MM.1S (cell line): ENCODE measurements around the gene HOXB7.

Source experiments
- DNase-seq: peaks from one replicate; pipeline ENCODE4 v3.0.0-alpha.2; 2015
- H2AFZ ChIP-seq: fragments of 300-600 bp; sonication (generic); 2 replicates; pipeline ENCODE4 v1.6.0; 2016; ENCODE audit warnings: antibody characterized with exemption, low read length
- H3F3A ChIP-seq: fragments of 300-600 bp; sonication (generic); 2 replicates; pipeline ENCODE4 v1.6.1; 2016; ENCODE audit warnings: mild to moderate bottlenecking, antibody characterized with exemption, low read length, moderate library complexity, mixed read lengths; ENCODE audit not compliant: insufficient read depth
- H3K27ac ChIP-seq: fragments of 300-600 bp; sonication (generic); 2 replicates; pipeline ENCODE4 v1.5.1; 2016; ENCODE audit warnings: mild to moderate bottlenecking, low read length
- H3K27me3 ChIP-seq: fragments of 300-600 bp; sonication (generic); replicated peaks from 2 replicates; pipeline ENCODE4 v1.6.0; 2016; ENCODE audit warnings: low read length; ENCODE audit not compliant: insufficient read depth
- H3K36me3 ChIP-seq: fragments of 300-600 bp; sonication (generic); replicated peaks from 2 replicates; pipeline ENCODE4 v1.6.1; 2016; ENCODE audit warnings: mild to moderate bottlenecking, low read length, mixed read lengths; ENCODE audit not compliant: insufficient read depth
- H3K4me1 ChIP-seq: fragments of 300-600 bp; sonication (generic); 2 replicates; pipeline ENCODE4 v1.6.1; 2016; ENCODE audit warnings: low read length, mixed read lengths
- H3K4me2 ChIP-seq: fragments of 300-600 bp; sonication (generic); 2 replicates; pipeline ENCODE4 v1.6.0; 2016; ENCODE audit warnings: low read depth, low read length
- H3K4me3 ChIP-seq: fragments of 300-600 bp; sonication (generic); 2 replicates; pipeline ENCODE4 v1.5.1; 2016; ENCODE audit warnings: low read length, mixed read lengths
- H3K79me2 ChIP-seq: fragments of 300-600 bp; sonication (generic); 2 replicates; pipeline ENCODE4 v1.6.1; 2016; ENCODE audit warnings: mixed run types, low read length, mixed read lengths
- H3K9ac ChIP-seq: fragments of 300-600 bp; sonication (generic); 2 replicates; pipeline ENCODE4 v1.6.1; 2016; ENCODE audit warnings: low read length, mixed read lengths
- H3K9me2 ChIP-seq: fragments of 300-600 bp; sonication (generic); replicated peaks from 2 replicates; pipeline ENCODE4 v1.6.1; 2016; ENCODE audit warnings: mild to moderate bottlenecking, low read length, mixed read lengths; ENCODE audit not compliant: insufficient read depth
- H3K9me3 ChIP-seq: fragments of 300-600 bp; sonication (generic); replicated peaks from 2 replicates; pipeline ENCODE4 v1.6.1; 2016; ENCODE audit warnings: mild to moderate bottlenecking, low read length, mixed read lengths; ENCODE audit not compliant: insufficient read depth
- H4K20me1 ChIP-seq: fragments of 300-600 bp; sonication (generic); 2 replicates; pipeline ENCODE4 v1.6.1; 2016; ENCODE audit warnings: mild to moderate bottlenecking, low read length, moderate library complexity, mixed read lengths; ENCODE audit not compliant: insufficient read depth
- EZH2 ChIP-seq: fragments of 300-600 bp; sonication (generic); optimal IDR thresholded peaks from 2 replicates; pipeline ENCODE3; 2017; ENCODE audit warnings: low read depth, mild to moderate bottlenecking, antibody characterized with exemption, low read length, mixed read lengths
- EZH2phosphoT487 ChIP-seq: fragments of 300-600 bp; sonication (generic); IDR thresholded peaks from 2 replicates; pipeline ENCODE4 v1.6.1; 2018; ENCODE audit warnings: antibody characterized with exemption, low read length
- TF ChIP-seq, protein P1 (sequence below): fragments of 300-600 bp; sonication (generic); IDR thresholded peaks from 2 replicates; pipeline ENCODE4 v1.5.1; 2016; ENCODE audit warnings: antibody characterized with exemption, low read length, mixed read lengths

HOXB7 gene

DNA sequence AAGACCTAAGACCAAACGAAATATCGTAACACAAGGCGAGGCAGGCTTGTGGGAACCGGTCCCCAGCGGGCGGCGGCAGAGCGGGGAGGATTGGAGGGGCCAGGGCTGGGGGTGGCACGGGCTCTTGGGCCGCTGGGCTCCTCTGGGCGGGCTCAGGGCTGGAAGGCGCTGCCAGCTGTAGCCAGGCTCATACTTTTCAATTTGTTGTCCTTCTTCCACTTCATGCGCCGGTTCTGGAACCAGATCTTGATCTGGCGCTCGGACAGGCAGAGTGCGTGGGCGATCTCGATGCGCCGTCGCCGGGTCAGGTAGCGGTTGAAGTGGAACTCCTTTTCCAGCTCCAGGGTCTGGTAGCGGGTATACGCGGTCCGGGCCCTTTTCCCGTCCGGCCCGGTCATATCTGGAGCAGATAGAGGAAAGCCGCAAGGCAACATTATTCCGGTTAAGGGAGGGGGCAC lies 18.7 kb downstream of the HOXB7 start:
- Histone ChIP-seq H2AFZ (no peak overlapping the region), H3K36me3 (no peaks in the 10 kb centered on the region), H4K20me1 (no peaks in the 10 kb centered on the region), H3K4me2 (no peak overlapping the region), H3F3A (no peaks in the 10 kb centered on the region), H3K79me2 (no peaks in the 10 kb centered on the region), H3K27me3 (peaks cover 38% of the 10 kb centered on the region), H3K9ac (no peak overlapping the region), H3K9me2 (no peaks in the 10 kb centered on the region), H3K4me1 (peaks cover 5% of the 10 kb centered on the region), H3K27ac (no peak overlapping the region), H3K9me3 (no peaks in the 10 kb centered on the region), H3K4me3 (no peak overlapping the region)
- TF ChIP-seq EZH2phosphoT487, result no peak
- no peak for TF ChIP-seq EZH2
- TF ChIP-seq, protein P1, sequence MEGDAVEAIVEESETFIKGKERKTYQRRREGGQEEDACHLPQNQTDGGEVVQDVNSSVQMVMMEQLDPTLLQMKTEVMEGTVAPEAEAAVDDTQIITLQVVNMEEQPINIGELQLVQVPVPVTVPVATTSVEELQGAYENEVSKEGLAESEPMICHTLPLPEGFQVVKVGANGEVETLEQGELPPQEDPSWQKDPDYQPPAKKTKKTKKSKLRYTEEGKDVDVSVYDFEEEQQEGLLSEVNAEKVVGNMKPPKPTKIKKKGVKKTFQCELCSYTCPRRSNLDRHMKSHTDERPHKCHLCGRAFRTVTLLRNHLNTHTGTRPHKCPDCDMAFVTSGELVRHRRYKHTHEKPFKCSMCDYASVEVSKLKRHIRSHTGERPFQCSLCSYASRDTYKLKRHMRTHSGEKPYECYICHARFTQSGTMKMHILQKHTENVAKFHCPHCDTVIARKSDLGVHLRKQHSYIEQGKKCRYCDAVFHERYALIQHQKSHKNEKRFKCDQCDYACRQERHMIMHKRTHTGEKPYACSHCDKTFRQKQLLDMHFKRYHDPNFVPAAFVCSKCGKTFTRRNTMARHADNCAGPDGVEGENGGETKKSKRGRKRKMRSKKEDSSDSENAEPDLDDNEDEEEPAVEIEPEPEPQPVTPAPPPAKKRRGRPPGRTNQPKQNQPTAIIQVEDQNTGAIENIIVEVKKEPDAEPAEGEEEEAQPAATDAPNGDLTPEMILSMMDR, result no peak
- DNase-seq, result no peak

- Histone ChIP-seq H3K9me3 (no peaks in the 10 kb centered on the region), H4K20me1 (no peaks in the 10 kb centered on the region), H3K27ac (no peak overlapping the region), H2AFZ (no peak overlapping the region), H3K9ac (no peak overlapping the region), H3K79me2 (no peaks in the 10 kb centered on the region), H3F3A (no peaks in the 10 kb centered on the region), H3K27me3 (peaks cover 31% of the 10 kb centered on the region), H3K9me2 (no peaks in the 10 kb centered on the region), H3K4me1 (peaks cover 6% of the 10 kb centered on the region), H3K4me3 (no peak overlapping the region), H3K4me2 (no peak overlapping the region), H3K36me3 (no peaks in the 10 kb centered on the region)
- TF ChIP-seq EZH2phosphoT487 (no peak), EZH2 (no peak)
- TF ChIP-seq, protein P1, result no peak
- no peak for DNase-seq
These were observed 19.4 kb downstream of the HOXB7 start for GRCh38 chr17:48591255-48592056.

GRCh38 chr17:48590607-48591161 lies 20.1 kb downstream of the HOXB7 start:
- H3F3A ChIP-seq, result no peaks in the 10 kb centered on the region
- no peak overlapping the region for H3K9ac ChIP-seq
- no peak overlapping the region for H3K4me2 ChIP-seq
- no peaks in the 10 kb centered on the region for H3K9me3 ChIP-seq
- no peaks in the 10 kb centered on the region for H3K9me2 ChIP-seq
- no peak overlapping the region for H3K4me3 ChIP-seq
- no peaks in the 10 kb centered on the region for H3K36me3 ChIP-seq
- TF ChIP-seq EZH2phosphoT487 (no peak), EZH2 (no peak)
- TF ChIP-seq, protein P1, result no peak
- no peak for DNase-seq
- no peaks in the 10 kb centered on the region for H4K20me1 ChIP-seq
- H3K79me2 ChIP-seq, result no peaks in the 10 kb centered on the region
- H2AFZ ChIP-seq, result no peak overlapping the region
- peaks cover 6% of the 10 kb centered on the region for H3K4me1 ChIP-seq
- H3K27me3 ChIP-seq, result peaks cover 24% of the 10 kb centered on the region
- H3K27ac ChIP-seq, result no peak overlapping the region
